ENCODE results near the gene COX18.

GRCh38 chr4:73045879-73046278 lies 23.6 kb downstream of the COX18 start:
- no peak for TF ChIP-seq USF2 (IDR thresholded peaks at IDR 0.05; ENCODE audit: low read depth, low read length)
- no peak for TF ChIP-seq CTCF (conservative IDR thresholded peaks at IDR 0.05; ENCODE audit: low read depth, low read length)
- TF ChIP-seq MAZ (IDR thresholded peaks at IDR 0.05; ENCODE audit: borderline replicate concordance, low read depth, low read length) = no peak
- TF ChIP-seq SMC3 (IDR thresholded peaks at IDR 0.05; ENCODE audit: low read depth, low read length) = no peak
- no peak for TF ChIP-seq MAFK (IDR thresholded peaks at IDR 0.05; ENCODE audit: low read depth, low read length)
- no peak for TF ChIP-seq POLR2A (IDR thresholded peaks at IDR 0.05; ENCODE audit: low read depth, low read length)
- no peak for TF ChIP-seq ELK1 (IDR thresholded peaks at IDR 0.05; ENCODE audit: borderline replicate concordance, low read depth, low read length)
- no peak for TF ChIP-seq RAD21 (IDR thresholded peaks at IDR 0.05; ENCODE audit: low read length)
- TF ChIP-seq RFX5 (IDR thresholded peaks at IDR 0.05; ENCODE audit: low read depth, low read length) = no peak
- no peak for TF ChIP-seq MXI1 (IDR thresholded peaks at IDR 0.05; ENCODE audit: borderline replicate concordance, low read depth, low read length)
- no peak for TF ChIP-seq NFE2L2 (IDR thresholded peaks at IDR 0.05; ENCODE audit: low read depth, low read length)
- no peak for TF ChIP-seq BHLHE40 (IDR thresholded peaks at IDR 0.05; ENCODE audit: low read depth, low read length)
- TF ChIP-seq CEBPB (IDR thresholded peaks at IDR 0.05; ENCODE audit: low read depth, low read length) = no peak
